GM21723 (cell line): ENCODE results near the gene TEAD3.

Experiments used
- ATAC-seq: cut with Tn5 transposase; IDR thresholded peaks from one replicate; pipeline ENCODE4 v1.9.1; 2021; ENCODE audit warnings: mild to moderate bottlenecking, moderate library complexity; ENCODE audit not compliant: unreplicated experiment

Gene TEAD3

GRCh38 chr6:35492974-35493284 is 4.0 kb downstream of the TEAD3 start:
- ATAC-seq, result no peak

- no peak for ATAC-seq
Measured at GRCh38 chr6:35492258-35492973, 4.5 kb downstream of the TEAD3 start.

GRCh38 chr6:35491558-35492257 is 5.2 kb downstream of the TEAD3 start:
- no peak for ATAC-seq

GRCh38 chr6:35490821-35491557 is 5.9 kb downstream of the TEAD3 start:
- no peak for ATAC-seq

GRCh38 chr6:35489995-35490791 is 6.7 kb downstream of the TEAD3 start:
- no peak for ATAC-seq

GRCh38 chr6:35489066-35489465 is 7.8 kb downstream of the TEAD3 start:
- ATAC-seq, result no peak

- ATAC-seq, result no peak
Measured at GRCh38 chr6:35488517-35488862, 8.4 kb downstream of the TEAD3 start.

- no peak for ATAC-seq
Measured at GRCh38 chr6:35487658-35488516, 9.0 kb downstream of the TEAD3 start.

GRCh38 chr6:35486005-35486925 is 10.6 kb downstream of the TEAD3 start:
- ATAC-seq, result no peak

GRCh38 chr6:35485402-35485877 is 11.4 kb downstream of the TEAD3 start:
- ATAC-seq, result no peak

- no peak for ATAC-seq
Measured at GRCh38 chr6:35484921-35485392, 11.9 kb downstream of the TEAD3 start.

GRCh38 chr6:35483893-35484645 is 12.8 kb downstream of the TEAD3 start:
- ATAC-seq, result no peak

- ATAC-seq, result no peak
Measured at GRCh38 chr6:35483490-35483889, 13.4 kb downstream of the TEAD3 start.

- ATAC-seq, result no peak
Measured at GRCh38 chr6:35483062-35483461, 13.8 kb downstream of the TEAD3 start.

- no peak for ATAC-seq
Measured at GRCh38 chr6:35481226-35481625, 15.7 kb downstream of the TEAD3 start.

- no peak for ATAC-seq
Measured at GRCh38 chr6:35480176-35480575, 16.7 kb downstream of the TEAD3 start.

GRCh38 chr6:35478259-35478658 is 18.6 kb downstream of the TEAD3 start:
- no peak for ATAC-seq

GRCh38 chr6:35477551-35478179 is 19.2 kb downstream of the TEAD3 start:
- ATAC-seq, result no peak
